ENCODE data around the gene WRNIP1. TPM values are rescaled to one million over a fixed set of nuclear protein-coding genes. Genes with fewer than 3 reads are reported as not detected.
A peak's percentile ranks its signal among the peaks of the same experiment; 100 is the strongest.

The WRNIP1 gene
- total RNA-seq, 4 donors from 2014 or later = 51.9 to 66.0 (median 57.3) TPM

DNA sequence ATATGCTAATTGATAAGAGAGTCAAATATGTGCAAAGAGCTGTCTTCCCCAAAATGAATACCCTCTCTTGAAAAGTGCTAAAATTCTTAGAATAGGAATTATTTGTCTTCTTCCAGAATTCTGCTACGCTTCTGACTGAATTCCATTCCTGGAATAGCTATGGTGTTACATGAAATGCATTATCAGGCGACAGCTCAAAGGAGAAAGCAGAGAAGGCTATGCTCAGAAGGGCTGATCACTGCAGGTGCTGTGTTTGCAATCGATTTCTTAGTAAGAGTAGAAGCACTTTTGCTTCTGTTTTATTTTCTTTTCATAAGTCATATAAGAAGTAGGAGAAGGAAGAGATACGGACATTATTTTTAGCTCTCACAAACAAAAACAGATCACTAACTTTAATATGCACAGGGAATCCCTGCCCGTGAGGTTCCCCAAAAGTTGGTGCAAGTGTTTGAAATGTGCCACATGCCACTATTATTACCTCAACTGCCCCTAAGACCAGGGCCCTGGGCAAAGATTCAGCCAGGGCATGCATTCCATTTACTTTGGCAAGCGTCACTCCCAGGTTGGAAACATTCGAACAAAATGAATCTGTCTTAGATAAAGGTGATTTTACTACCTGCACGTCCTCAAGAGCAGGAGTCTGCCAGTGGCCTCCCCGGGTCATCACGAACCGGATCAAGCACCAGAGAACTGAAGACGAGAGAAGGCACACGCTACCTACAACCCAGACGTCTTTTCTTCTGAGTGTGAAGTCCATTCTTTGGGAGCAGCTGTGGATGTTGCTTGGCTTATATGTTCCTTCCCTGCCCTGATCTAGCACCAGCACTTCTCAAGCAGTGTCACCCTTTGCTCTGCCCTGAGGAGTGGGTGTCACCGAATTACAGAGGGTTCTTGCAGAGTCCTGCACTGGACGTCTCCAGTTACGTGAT, 21.6 kb upstream of the WRNIP1 start:
- in situ Hi-C loops (cut with MboI; ENCODE audit: low sequenced_read_pairs in 4 of 4) = loop anchor here in 1 of 4 donors (25.0 kb wide), 1 partner anchor 1156 kb away; no protein-coding TSS in a partner anchor
- Histone ChIP-seq H3K4me3 (peak overlapping the region; percentile 3 to 56 (median 18)), H3K27me3 (no peaks in the 10 kb centered on the region), H3K27ac (peak overlapping the region; percentile 38 to 76 (median 68)), H3K36me3 (no peaks in the 10 kb centered on the region), H3K9me3 (no peaks in the 10 kb centered on the region), H3K4me1 (peaks cover 29 to 33% of the 10 kb centered on the region in 2 donors)
- intact Hi-C loops (cut with DNase I; ENCODE audit: low total_unique reads) = loop anchor here (5.0 kb wide), 1 partner anchor 111 kb away; no protein-coding TSS in a partner anchor
- ATAC-seq (peak; percentile 46 to 68), DNase-seq (no peak)
- peak in 1 of 2 donors; percentile 23 for TF ChIP-seq POLR2A (IDR thresholded peaks at IDR 0.05)
- TF ChIP-seq, protein P1, sequence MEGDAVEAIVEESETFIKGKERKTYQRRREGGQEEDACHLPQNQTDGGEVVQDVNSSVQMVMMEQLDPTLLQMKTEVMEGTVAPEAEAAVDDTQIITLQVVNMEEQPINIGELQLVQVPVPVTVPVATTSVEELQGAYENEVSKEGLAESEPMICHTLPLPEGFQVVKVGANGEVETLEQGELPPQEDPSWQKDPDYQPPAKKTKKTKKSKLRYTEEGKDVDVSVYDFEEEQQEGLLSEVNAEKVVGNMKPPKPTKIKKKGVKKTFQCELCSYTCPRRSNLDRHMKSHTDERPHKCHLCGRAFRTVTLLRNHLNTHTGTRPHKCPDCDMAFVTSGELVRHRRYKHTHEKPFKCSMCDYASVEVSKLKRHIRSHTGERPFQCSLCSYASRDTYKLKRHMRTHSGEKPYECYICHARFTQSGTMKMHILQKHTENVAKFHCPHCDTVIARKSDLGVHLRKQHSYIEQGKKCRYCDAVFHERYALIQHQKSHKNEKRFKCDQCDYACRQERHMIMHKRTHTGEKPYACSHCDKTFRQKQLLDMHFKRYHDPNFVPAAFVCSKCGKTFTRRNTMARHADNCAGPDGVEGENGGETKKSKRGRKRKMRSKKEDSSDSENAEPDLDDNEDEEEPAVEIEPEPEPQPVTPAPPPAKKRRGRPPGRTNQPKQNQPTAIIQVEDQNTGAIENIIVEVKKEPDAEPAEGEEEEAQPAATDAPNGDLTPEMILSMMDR (IDR thresholded peaks at IDR 0.05 in 4 of 5, conservative IDR thresholded peaks at IDR 0.05 in 1 of 5) = no peak

DNA sequence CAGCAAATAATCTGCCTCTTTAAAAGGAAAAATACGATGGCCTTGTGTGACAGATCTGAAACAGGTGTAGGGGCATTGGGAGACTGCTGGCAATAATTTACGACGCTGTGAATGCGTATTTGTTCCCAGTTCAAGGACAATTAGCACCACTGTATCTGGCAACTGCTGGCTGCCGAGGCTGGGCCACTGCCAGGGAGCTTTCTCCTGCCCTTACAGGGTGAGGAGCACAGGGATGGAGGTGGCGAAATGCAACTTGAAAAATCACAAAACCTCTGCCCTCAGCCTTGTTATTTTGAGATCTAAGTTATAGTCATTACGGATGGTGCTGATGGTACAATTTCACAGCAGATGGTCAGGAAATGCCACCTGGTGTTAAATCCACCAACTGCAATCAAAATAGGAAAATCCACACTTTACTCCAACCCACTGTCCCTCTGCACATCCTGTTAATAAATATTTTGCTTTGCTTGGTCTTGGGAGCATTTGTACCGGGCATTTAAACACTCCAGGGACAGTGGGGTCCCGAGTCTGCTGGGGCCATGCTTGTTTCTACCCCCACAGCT, 20.9 kb upstream of the WRNIP1 start:
- intact Hi-C loops (cut with DNase I; ENCODE audit: low total_unique reads) (loop anchor here (5.0 kb wide), 1 partner anchor 112 kb away; no protein-coding TSS in a partner anchor), in situ Hi-C loops (cut with MboI; ENCODE audit: low sequenced_read_pairs in 4 of 4) (loop anchor here in 1 of 4 donors (25.0 kb wide), 1 partner anchor 1157 kb away; no protein-coding TSS in a partner anchor)
- Histone ChIP-seq H3K4me1 (peaks cover 29 to 33% of the 10 kb centered on the region in 2 donors), H3K4me3 (peak overlapping the region; percentile 3 to 56 (median 18)), H3K9me3 (no peaks in the 10 kb centered on the region), H3K27ac (peak overlapping the region; percentile 38 to 76 (median 68)), H3K27me3 (no peaks in the 10 kb centered on the region), H3K36me3 (no peaks in the 10 kb centered on the region)
- ATAC-seq (peak; percentile 61 to 64), DNase-seq (peak; percentile 73 to 83)
- no peak for TF ChIP-seq POLR2A (IDR thresholded peaks at IDR 0.05)
- TF ChIP-seq, protein P1 (IDR thresholded peaks at IDR 0.05 in 4 of 5, conservative IDR thresholded peaks at IDR 0.05 in 1 of 5) = peak; percentile 15 to 41 (median 29)

DNA sequence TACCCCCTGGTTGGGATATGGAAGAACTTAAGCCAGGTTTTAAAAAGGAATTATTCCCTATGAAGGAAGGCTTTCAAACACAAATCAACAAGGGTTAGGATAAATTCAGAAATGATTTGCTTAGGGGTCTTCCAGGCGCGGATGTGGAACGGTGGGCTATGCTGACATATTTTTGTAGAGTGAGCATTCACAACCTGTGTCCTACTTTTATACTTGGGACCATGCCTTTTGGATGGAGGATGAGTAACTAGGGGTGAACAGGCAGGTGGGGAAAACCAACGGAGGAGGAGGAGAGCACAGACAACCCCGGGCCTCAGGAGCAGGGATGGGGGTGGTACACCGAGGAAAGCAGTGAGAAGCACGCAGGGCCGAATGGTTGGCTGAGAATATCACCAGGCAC, 20.4 kb upstream of the WRNIP1 start:
- ATAC-seq (no peak), DNase-seq (no peak)
- intact Hi-C loops (cut with DNase I; ENCODE audit: low total_unique reads) (loop anchor here (5.0 kb wide), 1 partner anchor 112 kb away; no protein-coding TSS in a partner anchor), in situ Hi-C loops (cut with MboI; ENCODE audit: low sequenced_read_pairs in 4 of 4) (loop anchor here in 1 of 4 donors (25.0 kb wide), 1 partner anchor 1157 kb away; no protein-coding TSS in a partner anchor)
- Histone ChIP-seq H3K9me3 (no peaks in the 10 kb centered on the region), H3K27me3 (no peaks in the 10 kb centered on the region), H3K36me3 (no peaks in the 10 kb centered on the region), H3K4me3 (peak overlapping the region in 3 of 4 donors; percentile 2 to 56 (median 21)), H3K27ac (peak overlapping the region; percentile 38 to 76 (median 68)), H3K4me1 (peaks cover 32 to 33% of the 10 kb centered on the region in 2 donors)
- TF ChIP-seq POLR2A (IDR thresholded peaks at IDR 0.05) = no peak
- TF ChIP-seq, protein P1 (IDR thresholded peaks at IDR 0.05 in 4 of 5, conservative IDR thresholded peaks at IDR 0.05 in 1 of 5) = no peak

DNA sequence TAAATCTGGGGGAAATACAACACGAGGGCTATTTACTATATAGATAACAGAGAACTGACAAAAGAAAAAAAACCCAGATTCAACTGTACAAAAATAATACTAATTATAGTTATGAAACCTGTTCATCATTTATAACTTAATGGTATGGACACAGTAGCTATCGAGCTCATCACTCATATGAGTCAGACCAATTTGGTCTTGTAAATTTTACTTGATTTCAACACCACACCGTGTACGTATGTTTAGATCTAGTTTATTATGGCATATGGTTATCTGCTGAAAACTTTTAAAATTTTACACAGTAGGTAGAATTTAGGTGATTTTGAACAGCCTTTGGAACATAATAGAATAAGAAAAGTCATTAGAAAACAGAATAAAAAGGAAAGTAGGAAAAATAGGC, 19.9 kb upstream of the WRNIP1 start:
- no peaks in the 10 kb centered on the region for H3K9me3 ChIP-seq
- peak overlapping the region in 2 of 4 donors; percentile 20 to 56 for H3K4me3 ChIP-seq
- DNase-seq (no peak), ATAC-seq (no peak)
- H3K4me1 ChIP-seq = peaks cover 35 to 38% of the 10 kb centered on the region in 2 donors
- H3K27ac ChIP-seq = peak overlapping the region in 3 of 4 donors; percentile 35 to 76 (median 74)
- in situ Hi-C loops (cut with MboI; ENCODE audit: low sequenced_read_pairs in 4 of 4) (loop anchor here in 1 of 4 donors (25.0 kb wide), 1 partner anchor 1158 kb away; no protein-coding TSS in a partner anchor), intact Hi-C loops (cut with DNase I; ENCODE audit: low total_unique reads) (no loop called here)
- no peaks in the 10 kb centered on the region for H3K36me3 ChIP-seq
- TF ChIP-seq POLR2A (IDR thresholded peaks at IDR 0.05) = no peak
- TF ChIP-seq, protein P1 (IDR thresholded peaks at IDR 0.05 in 4 of 5, conservative IDR thresholded peaks at IDR 0.05 in 1 of 5) = no peak
- H3K27me3 ChIP-seq = no peaks in the 10 kb centered on the region

Measured in gastrocnemius medialis (tissue), 4 donors.